DMS153 treated with DMSO at 0.1 percent for 48 hours (cell line): ENCODE measurements around the gene ZNF580.
A peak's percentile ranks its signal among the peaks of the same experiment; 100 is the strongest.

Experiments used
- DNase-seq: peaks from one replicate; lab custom pipeline; 2025; ENCODE audit not compliant: unreplicated experiment; lab: John Stamatoyannopoulos, UW

ZNF580 gene

DNA sequence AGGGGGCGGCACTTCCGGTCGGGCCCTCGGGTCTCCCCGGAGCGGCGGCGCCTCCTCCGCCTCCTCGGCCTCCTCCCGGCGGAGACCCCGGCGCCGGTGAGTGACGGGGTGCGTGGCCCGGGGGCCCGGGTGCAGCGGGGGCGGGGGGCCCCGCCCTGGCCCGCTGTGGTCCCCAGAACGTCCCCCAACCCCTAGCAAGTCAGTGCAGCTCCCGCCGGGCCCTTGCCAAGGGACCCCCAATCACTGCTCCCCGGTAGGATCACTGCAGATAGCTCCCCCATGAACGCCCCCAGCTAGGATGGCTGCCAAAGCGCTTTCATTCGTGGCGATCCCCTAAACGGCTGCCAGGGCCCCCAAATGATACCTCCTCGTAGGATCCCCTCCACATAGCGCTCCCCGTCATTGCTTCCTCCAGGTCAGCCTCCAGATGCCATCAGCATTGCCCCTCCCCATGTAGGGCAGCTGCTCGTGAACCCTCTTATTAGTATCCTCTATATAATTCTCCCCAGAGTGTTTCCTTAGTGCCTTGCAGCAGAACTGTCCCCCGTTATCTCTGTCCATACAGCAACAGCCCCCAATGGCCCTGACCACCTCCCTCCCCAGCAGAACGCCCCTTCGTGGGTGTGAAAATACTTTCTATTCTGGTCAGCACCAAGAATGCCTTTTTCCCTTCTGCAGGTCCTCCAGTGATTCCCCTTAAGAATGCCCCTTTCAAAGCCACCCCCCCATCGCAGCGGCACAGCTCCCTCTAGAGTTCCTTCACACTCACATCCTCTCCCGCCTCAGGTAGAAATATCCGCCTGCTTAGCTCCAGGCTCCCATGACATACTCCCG lies 34.9 kb upstream of the ZNF580 start, which contains the start of gene ZNF865:
ZNF865 (plus strand) TSS at position 11 of the 834 bp plus-strand sequence. CDS start 7,972 bp downstream, outside the sequence.
- peak; percentile 68 for DNase-seq

- DNase-seq = no peak
Measured at GRCh38 chr19:55606471-55606787, 34.4 kb upstream of the ZNF580 start.

DNA sequence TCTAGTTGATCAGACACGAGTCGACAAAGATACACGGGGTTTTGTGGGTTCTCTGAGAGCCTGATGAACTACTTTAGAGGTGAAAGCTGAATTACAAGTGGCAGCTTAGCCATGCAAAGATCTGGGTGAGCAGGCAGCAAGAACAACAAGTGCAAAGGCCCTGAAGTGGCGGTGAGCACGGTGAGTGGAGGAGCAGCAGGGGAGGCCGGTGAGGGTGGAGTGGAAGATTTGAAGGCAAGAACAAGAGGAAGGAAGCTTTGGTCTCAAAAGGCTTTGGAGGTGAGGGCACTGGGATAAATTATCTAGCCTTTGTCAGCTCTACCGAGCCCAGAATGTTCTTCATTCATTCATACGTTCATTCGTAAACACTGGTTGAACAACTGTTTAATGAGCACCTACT lies 34.0 kb upstream of the ZNF580 start:
- DNase-seq = no peak

DNA sequence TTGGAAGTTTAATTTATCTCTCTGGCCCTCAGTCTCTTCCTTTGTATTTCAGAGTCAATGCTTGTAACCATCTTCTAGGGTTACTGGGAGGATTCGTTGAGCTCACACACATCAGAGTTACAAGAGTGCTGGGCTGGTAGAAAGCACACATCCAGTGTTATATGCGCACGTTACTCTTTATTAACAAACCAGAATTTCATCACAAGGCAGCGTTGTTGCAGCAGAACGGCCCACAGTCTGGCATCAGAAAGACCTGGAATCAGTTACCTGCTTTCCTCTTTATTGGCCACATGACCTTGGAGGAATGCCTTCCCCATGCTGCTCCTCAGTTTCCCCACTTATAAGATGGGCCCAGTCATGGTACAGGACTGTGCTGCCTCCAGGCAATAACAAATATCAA lies 31.5 kb upstream of the ZNF580 start:
- DNase-seq = no peak

- DNase-seq = no peak
Measured at GRCh38 chr19:55611300-55611982, 29.4 kb upstream of the ZNF580 start.

DNA sequence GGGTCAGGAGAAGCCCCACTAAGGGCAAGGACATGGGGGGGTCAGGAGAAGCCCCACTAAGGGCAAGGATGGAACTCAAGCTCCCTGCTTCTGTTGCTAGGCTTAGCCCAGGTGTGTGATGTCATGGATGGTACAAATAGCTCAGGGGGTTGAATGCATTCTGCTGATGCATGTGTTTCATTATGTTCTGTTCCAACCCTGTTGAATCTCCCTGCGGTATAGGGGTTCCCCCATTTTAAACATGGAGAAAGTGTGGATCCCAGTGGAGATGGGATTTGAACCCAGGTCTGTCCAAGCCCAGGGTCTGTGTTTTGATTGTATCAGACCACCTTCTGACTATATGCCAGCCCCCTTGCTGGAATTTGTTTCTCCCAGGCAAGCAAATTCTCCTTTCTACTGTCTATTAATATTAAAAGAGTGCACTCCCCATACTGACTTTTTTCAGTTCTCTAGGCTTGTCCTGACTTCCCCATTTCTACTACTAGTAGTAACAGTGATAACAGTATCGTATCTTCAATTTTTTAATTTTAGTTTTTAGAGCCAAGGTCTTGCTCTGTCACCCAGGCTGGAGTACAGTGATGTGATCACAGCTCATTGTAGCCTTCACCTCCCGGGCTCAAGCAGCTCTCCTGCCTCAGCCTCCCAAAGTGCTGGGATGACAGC lies 28.7 kb upstream of the ZNF580 start:
- no peak for DNase-seq

DNA sequence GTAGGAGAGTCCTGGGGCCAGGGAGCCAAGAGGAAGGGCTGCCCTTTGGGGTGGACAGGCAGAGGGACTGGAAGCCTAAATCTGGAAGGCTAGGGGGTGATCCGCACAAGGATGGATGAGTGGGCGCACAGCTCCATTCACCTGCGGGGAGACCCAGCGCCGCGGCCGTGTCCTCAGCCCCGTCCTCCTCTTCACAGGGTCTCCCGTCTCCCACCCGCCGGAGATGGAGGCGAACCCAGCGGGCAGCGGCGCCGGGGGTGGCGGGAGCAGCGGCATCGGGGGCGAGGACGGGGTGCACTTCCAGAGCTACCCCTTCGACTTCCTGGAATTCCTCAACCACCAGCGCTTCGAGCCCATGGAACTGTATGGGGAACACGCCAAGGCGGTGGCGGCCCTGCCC lies 27.4 kb upstream of the ZNF580 start:
- no peak for DNase-seq

DNA sequence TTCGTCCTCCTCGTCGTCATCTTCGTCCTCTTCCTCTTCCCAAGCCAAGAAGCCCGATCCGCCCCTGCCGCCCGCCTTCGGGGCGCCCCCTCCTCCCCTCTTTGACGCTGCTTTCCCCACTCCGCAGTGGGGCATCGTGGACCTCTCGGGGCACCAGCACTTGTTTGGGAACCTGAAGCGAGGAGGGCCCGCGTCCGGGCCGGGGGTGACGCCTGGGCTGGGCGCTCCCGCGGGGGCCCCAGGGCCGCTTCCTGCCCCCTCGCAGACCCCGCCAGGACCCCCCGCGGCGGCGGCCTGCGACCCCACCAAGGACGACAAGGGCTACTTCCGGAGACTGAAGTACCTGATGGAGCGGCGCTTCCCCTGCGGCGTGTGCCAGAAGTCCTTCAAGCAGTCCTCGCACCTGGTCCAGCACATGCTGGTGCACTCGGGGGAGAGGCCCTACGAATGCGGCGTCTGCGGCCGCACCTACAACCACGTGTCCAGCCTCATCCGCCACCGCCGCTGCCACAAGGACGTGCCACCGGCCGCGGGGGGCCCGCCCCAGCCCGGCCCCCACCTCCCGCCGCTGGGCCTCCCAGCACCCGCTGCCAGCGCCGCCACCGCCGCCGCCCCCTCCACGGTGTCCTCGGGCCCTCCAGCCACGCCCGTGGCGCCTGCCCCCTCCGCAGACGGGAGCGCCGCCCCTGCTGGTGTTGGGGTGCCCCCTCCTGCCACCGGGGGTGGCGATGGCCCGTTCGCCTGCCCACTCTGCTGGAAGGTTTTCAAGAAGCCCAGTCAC lies 26.7 kb upstream of the ZNF580 start:
- DNase-seq = no peak

- no peak for DNase-seq
Measured at GRCh38 chr19:55614711-55615542, 25.9 kb upstream of the ZNF580 start.

DNA sequence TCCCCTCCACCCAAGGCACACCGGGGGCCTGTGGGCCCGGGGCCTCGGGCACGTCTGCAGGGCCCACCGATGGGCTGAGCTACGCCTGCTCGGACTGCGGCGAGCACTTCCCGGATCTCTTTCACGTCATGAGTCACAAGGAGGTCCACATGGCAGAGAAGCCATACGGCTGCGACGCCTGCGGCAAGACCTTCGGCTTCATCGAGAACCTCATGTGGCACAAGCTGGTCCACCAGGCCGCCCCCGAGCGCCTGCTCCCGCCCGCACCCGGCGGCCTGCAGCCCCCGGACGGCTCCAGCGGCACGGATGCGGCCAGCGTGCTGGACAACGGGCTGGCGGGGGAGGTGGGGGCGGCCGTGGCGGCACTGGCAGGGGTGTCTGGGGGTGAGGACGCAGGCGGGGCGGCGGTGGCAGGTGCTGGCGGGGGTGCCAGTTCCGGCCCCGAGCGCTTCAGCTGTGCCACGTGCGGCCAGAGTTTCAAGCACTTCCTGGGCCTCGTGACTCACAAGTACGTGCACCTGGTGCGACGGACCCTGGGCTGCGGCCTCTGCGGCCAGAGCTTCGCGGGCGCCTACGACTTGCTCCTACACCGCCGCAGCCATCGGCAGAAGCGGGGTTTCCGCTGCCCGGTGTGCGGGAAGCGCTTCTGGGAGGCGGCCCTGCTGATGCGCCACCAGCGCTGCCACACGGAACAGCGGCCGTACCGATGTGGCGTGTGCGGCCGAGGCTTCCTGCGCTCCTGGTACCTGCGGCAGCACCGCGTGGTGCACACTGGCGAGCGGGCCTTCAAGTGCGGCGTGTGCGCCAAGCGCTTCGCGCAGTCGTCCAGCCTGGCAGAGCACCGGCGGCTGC lies 25.0 kb upstream of the ZNF580 start:
- no peak for DNase-seq

DNA sequence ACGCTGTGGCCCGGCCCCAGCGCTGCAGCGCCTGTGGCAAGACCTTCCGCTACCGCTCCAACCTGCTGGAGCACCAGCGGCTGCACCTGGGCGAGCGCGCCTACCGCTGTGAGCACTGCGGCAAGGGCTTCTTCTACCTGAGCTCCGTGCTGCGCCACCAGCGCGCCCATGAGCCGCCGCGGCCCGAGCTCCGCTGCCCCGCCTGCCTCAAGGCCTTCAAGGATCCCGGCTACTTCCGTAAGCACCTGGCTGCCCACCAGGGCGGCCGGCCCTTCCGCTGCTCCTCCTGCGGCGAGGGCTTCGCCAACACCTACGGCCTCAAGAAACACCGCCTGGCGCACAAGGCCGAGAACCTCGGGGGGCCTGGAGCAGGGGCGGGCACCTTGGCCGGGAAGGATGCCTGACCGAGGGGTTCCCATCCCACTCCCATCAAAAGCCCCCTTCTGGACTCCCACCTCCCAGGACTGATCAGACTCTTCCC lies 24.4 kb upstream of the ZNF580 start:
- DNase-seq = no peak

- DNase-seq = no peak
Measured at GRCh38 chr19:55617426-55617825, 23.4 kb upstream of the ZNF580 start.

DNA sequence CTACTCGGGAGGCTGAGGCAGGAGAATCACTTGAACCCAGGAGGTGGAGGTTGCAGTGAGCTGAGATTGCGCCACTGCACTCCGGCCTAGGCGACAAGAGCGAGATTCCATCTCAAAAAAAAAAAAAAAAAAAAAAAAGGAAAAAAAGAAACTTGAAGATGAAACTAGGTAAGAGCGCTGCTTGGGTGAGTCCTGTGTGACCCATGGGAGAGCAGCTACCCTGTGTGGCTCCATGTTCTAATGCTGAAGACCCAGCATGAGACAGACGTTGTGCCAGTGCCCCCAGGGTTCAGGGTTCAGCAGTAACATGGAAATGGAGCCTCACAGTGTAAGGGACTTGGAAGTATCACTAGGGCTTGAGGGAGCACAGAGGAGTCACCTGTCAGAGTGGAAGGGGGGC lies 22.4 kb upstream of the ZNF580 start:
- DNase-seq = no peak

GRCh38 chr19:55619286-55619685 lies 21.5 kb upstream of the ZNF580 start:
- no peak for DNase-seq

DNA sequence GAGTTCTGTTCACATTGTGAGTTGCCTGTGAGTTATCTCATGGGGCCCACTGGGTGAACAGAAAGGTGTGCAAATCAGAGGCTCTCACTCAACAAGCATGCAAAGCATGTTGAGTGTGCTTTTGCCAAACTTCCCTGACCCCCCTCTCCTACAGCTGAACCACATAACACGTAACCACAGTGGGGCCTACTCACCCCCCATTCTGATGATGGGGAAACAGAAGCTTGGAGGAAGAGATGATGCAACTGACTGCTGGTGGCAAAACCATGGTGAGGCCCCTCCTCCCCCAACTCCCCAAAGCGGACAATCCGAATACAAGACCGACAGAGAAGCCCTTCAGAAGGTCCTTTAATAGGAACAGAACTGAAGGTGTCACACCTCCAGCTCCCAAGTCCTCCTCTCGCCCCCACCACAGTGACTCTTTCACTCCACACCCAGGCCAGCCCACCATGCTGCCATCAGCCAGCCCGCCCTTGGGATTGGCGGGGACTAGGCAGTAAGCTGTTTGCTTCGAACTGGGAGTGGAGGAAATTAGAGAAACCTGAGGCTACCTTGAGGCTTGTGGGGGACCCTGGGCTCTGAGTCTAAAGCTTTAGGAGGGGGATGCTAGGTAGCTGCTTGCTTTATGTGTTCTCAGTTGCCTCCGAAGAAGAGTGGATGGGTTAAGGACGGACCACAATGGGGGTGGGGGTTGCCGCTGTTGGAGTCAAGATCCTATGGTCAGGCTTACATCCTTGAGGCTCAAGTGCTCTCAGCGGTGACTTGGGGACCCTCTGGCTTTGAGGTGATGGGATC lies 20.2 kb upstream of the ZNF580 start:
- DNase-seq = no peak

- no peak for DNase-seq
Measured at GRCh38 chr19:55621205-55621672, 19.6 kb upstream of the ZNF580 start.

DNA sequence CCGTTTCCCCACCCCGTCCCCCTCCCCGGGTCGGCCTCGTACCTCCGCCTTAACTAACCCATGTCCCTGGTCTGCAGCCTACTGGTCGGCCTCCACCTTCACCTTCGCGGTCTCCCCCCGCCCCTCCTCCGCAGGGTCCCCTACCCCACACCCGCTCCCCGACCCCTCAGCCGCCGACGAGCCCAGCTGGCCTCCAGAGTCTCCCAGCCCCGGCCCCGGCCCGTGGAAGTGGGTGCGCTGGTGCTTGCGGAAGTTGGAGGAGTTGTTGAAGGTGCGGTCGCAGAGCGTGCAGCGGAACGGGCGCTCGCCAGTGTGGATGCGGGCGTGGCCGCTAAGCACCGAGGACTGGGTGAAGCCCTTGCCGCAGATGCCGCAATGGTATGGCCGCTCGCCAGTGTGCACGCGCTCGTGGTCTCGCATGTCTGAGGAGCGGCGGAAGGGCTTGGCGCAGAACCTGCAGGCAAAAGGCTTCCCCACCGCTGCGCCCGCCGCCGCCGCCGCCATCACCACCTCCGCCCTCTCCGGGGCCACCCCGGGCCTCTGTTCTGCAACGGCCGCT lies 19.1 kb upstream of the ZNF580 start:
- no peak for DNase-seq
